Esophagus squamous epithelium (tissue), 4 donors: ENCODE measurements around the gene ASIC3.

Source experiments
- POLR2A ChIP-seq, 4 donors: fragments of 450-650 bp; IDR thresholded peaks; one replicate each; pipeline ENCODE4 v1.6.1; 2017; ENCODE audit warnings: antibody characterized with exemption in 4 of 4, mild to moderate bottlenecking in 4 of 4, moderate library complexity in 3 of 4
- TF ChIP-seq, protein P1 (sequence below), 6 experiments: fragments of 450-650 bp in 4 of 6; fragments of 200-600 bp in 2 of 6; sonication (generic) in 2 of 6; IDR thresholded peaks; one replicate each; pipeline ENCODE4 v1.5.1; 2016 to 2019; ENCODE audit warnings: antibody characterized with exemption in 6 of 6, mild to moderate bottlenecking in 4 of 6, moderate library complexity in 4 of 6

DNA sequence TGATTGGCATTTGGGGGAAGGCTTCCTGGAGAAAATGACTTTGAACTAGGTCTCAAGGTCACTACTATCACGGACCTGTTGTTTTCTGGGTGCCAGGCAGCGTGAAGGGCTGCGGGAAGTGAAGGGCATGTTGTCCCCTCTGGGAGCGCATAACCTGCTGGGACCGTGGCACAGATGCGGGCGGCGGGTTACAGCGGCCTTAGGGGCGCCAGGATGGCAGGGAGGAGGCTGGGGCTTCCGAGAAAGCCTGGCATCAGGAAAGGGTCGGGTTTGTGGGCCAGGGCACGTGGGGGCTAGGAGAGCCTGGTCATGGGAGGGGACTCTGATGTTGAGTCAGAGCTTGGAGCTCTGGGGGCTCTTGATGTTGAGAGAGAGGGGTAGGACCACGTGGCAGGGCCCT lies 17.2 kb downstream of the ASIC3 start:
- TF ChIP-seq, protein P1, sequence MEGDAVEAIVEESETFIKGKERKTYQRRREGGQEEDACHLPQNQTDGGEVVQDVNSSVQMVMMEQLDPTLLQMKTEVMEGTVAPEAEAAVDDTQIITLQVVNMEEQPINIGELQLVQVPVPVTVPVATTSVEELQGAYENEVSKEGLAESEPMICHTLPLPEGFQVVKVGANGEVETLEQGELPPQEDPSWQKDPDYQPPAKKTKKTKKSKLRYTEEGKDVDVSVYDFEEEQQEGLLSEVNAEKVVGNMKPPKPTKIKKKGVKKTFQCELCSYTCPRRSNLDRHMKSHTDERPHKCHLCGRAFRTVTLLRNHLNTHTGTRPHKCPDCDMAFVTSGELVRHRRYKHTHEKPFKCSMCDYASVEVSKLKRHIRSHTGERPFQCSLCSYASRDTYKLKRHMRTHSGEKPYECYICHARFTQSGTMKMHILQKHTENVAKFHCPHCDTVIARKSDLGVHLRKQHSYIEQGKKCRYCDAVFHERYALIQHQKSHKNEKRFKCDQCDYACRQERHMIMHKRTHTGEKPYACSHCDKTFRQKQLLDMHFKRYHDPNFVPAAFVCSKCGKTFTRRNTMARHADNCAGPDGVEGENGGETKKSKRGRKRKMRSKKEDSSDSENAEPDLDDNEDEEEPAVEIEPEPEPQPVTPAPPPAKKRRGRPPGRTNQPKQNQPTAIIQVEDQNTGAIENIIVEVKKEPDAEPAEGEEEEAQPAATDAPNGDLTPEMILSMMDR (IDR thresholded peaks at IDR 0.05) = no peak
- TF ChIP-seq POLR2A (IDR thresholded peaks at IDR 0.05) = no peak
